Body of pancreas (tissue), 4 donors: Measurements from ENCODE around the gene DUS1L. TPM values are rescaled to one million over a fixed set of nuclear protein-coding genes. Genes with fewer than 3 reads are reported as not detected.

ENCODE experiments used
- ATAC-seq: fragments of 150-250 bp; one replicate; pipeline ENCODE4 v1.9.1; 2016
- DNase-seq, 4 donors: peaks; one replicate each; pipeline ENCODE4 v3.0.0-alpha.2; 2019
- H3K27ac ChIP-seq, 4 donors: fragments of 200-600 bp; sonication (generic); 1 replicate in 3 of 4; 2 replicates in 1 of 4; pipeline versions ENCODE4 v1.5.1 to v1.6.1; 2016 to 2019; ENCODE audit warnings: mild to moderate bottlenecking in 1 of 4, mixed read lengths in 1 of 4, moderate library complexity in 1 of 4
- H3K27me3 ChIP-seq, 2 donors: fragments of 200-600 bp; sonication (generic); one replicate each; pipeline ENCODE4 v1.6.0; 2016; ENCODE audit warnings: mild to moderate bottlenecking in 1 of 2
- H3K36me3 ChIP-seq, 2 donors: fragments of 200-600 bp; sonication (generic); replicated peaks in 1 of 2; 2 replicates each; pipeline ENCODE4 v1.5.1; 2016; ENCODE audit warnings: low read depth in 2 of 2; ENCODE audit not compliant: insufficient read depth in 1 of 2
- H3K4me1 ChIP-seq: fragments of 200-600 bp; sonication (generic); one replicate; pipeline ENCODE4 v1.6.0; 2016
- H3K4me3 ChIP-seq, 2 donors: fragments of 200-600 bp; sonication (generic); 1 replicate in 1 of 2; 2 replicates in 1 of 2; pipeline ENCODE4 v1.5.1; 2016 to 2019
- H3K9me3 ChIP-seq, 3 donors: fragments of 200-600 bp; sonication (generic); 1 replicate in 2 of 3; 2 replicates in 1 of 3; pipeline ENCODE4 v1.5.1; 2016
- POLR2A ChIP-seq, 3 donors: fragments of 450-650 bp; IDR thresholded peaks; one replicate each; pipeline ENCODE4 v1.6.1; 2016; ENCODE audit warnings: antibody characterized with exemption in 3 of 3, mild to moderate bottlenecking in 2 of 3
- WGBS, 2 donors: methylation state at CpG; one replicate each; pipeline ENCODE4 v1.1.5; 2017; 5-methylcytosine and 5-hydroxymethylcytosine counted together
- intact Hi-C: fragments of 100-400 bp; cut with DNase I; formaldehyde crosslinking; loops from one replicate; pipeline ENCODE4 v1.15.1; 2023
- total RNA-seq, 2 donors: library from RNA; depleted of rRNA; stranded (reverse); fragments of >200 nt; gene quantifications; one replicate each; pipeline ENCODE4 v1.1.0, GENCODE V29; 2016
- TF ChIP-seq, protein P1 (sequence below), 7 experiments: fragments of 450-650 bp in 4 of 7; fragments of 200-600 bp in 3 of 7; sonication (generic) in 3 of 7; IDR thresholded peaks; one replicate each; pipeline ENCODE4 v1.5.1; 2016 to 2019; ENCODE audit warnings: antibody characterized with exemption in 7 of 7

The DUS1L gene
- total RNA-seq, 2 donors from 2014 or later, result 76.0 to 128 TPM

DNA sequence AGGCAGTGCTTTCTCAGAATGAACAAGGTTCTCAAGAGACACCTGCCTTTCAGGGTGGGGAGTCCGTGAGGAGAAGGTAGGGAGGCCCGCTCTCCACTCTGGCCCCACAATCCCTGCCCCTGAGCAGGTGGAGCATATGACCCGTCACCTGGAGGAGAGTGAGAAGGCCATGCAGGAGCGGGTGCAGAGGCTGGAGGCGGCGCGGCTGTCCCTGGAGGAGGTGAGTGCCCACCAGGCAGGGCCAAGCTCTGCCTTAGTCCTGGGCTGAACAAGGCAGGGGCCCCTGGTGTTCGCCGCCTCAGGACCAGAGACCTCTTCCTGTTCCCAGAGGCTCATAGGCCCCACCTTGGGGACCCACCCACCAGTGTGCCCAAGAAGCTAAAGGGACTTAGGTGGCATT, 36.6 kb downstream of the DUS1L start:
- Histone ChIP-seq H3K27me3 (no peaks in the 10 kb centered on the region), H3K4me1 (peaks cover 29% of the 10 kb centered on the region), H3K36me3 (no peaks in the 10 kb centered on the region), H3K9me3 (no peaks in the 10 kb centered on the region), H3K27ac (no peak overlapping the region), H3K4me3 (no peak overlapping the region)
- no peak for DNase-seq
- no peak for ATAC-seq
- TF ChIP-seq, protein P1, sequence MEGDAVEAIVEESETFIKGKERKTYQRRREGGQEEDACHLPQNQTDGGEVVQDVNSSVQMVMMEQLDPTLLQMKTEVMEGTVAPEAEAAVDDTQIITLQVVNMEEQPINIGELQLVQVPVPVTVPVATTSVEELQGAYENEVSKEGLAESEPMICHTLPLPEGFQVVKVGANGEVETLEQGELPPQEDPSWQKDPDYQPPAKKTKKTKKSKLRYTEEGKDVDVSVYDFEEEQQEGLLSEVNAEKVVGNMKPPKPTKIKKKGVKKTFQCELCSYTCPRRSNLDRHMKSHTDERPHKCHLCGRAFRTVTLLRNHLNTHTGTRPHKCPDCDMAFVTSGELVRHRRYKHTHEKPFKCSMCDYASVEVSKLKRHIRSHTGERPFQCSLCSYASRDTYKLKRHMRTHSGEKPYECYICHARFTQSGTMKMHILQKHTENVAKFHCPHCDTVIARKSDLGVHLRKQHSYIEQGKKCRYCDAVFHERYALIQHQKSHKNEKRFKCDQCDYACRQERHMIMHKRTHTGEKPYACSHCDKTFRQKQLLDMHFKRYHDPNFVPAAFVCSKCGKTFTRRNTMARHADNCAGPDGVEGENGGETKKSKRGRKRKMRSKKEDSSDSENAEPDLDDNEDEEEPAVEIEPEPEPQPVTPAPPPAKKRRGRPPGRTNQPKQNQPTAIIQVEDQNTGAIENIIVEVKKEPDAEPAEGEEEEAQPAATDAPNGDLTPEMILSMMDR (IDR thresholded peaks at IDR 0.05), result no peak
- no peak for TF ChIP-seq POLR2A (IDR thresholded peaks at IDR 0.05)
- intact Hi-C loops, result loop anchor here (5.0 kb wide), 1 partner anchor 128 kb away; no protein-coding TSS in a partner anchor
- WGBS, 2 donors, result 90 to 95% methylated on average over 7 to 9 of the region's 9 CpGs

DNA sequence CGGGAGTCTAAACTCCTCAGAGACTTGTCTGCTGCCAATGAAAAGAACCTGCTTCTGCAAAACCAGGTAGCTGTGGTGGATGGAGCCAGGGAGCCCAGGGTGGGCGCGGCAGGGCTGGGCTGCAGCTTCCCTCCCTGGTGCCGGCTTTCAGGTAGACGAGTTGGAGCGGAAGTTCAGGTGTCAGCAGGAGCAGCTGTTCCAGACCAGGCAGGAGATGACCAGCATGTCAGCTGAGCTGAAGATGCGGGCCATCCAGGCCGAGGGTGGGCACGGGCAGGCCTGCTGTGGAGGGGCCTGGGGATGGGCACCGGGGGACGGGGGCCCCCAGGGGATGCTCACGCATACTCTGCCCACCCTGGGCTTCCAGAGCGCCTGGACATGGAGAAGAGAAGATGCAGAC, 37.4 kb downstream of the DUS1L start:
- H3K36me3 ChIP-seq, result no peaks in the 10 kb centered on the region
- peaks cover 35% of the 10 kb centered on the region for H3K4me1 ChIP-seq
- WGBS, 2 donors, result 93 to 100% methylated on average over 2 to 11 of the region's 13 CpGs
- no peak for TF ChIP-seq POLR2A (IDR thresholded peaks at IDR 0.05)
- TF ChIP-seq, protein P1 (IDR thresholded peaks at IDR 0.05), result no peak
- intact Hi-C loops, result loop anchor here (5.0 kb wide), 1 partner anchor 129 kb away; no protein-coding TSS in a partner anchor
- ATAC-seq (no peak), DNase-seq (no peak)
- H3K27me3 ChIP-seq, result no peaks in the 10 kb centered on the region
- no peak overlapping the region for H3K27ac ChIP-seq
- no peaks in the 10 kb centered on the region for H3K9me3 ChIP-seq
- no peak overlapping the region for H3K4me3 ChIP-seq

DNA sequence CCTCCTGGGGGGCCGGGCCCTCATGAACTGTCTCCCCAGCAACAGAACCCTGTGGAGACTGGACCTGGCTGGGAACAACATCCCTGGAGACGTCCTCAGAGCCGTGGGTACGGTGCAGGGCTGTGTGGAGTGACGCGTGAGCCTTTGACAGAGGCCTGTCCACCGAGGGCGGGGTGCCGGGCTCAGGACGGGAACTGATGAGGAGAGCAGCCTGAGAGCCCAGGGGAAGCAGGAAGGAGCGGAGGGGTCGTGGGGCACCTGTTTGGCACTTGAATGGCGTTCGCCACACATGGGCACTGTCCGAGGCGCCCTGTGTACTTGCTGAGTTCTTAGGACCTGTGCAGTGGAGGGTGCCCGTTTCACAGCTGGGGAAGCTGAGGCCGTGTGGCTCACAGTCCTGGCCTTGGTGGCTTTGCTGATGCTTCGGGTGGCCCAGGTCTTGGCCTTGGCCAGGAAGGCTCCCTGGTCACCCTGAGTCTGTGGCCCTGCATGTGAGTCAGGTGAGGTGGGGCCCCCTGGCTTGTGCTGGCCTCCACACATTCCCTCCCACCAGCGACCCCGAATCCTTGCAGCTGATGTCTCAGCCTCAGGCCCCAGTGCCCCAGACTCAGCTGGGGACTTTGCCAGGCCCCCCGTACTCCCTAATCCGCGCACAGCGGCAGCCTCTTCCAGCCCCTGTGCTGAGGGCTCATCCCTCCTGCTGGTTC, 40.0 kb downstream of the DUS1L start:
- 87 to 93% methylated on average over 21 to 25 of the region's 25 CpGs for WGBS, 2 donors
- no peak for DNase-seq
- intact Hi-C loops, result loop anchor here (5.0 kb wide), 1 partner anchor 132 kb away; no protein-coding TSS in a partner anchor
- no peak for ATAC-seq
- Histone ChIP-seq H3K4me3 (no peak overlapping the region), H3K4me1 (peaks cover 41% of the 10 kb centered on the region), H3K27me3 (no peaks in the 10 kb centered on the region), H3K9me3 (no peaks in the 10 kb centered on the region), H3K36me3 (no peaks in the 10 kb centered on the region), H3K27ac (no peak overlapping the region)
- TF ChIP-seq POLR2A (IDR thresholded peaks at IDR 0.05), result no peak
- TF ChIP-seq, protein P1 (IDR thresholded peaks at IDR 0.05), result no peak

DNA sequence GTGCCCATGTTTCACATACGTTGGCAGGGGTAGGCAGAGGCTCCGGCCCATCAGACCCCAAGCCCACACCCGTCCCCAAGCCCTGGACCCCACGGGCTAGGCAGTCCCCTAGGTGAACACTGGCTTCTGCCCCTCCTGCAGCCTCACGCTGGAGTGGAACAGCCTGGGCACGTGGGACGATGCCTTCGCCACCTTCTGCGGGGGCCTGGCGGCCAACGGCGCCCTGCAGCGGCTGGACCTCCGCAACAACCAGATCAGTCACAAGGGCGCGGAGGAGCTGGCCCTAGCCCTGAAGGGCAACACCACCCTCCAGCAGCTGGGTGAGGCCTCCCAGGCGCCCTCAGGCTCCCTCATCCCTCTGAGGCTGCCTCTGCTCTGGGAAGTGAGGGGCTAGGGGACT, 40.7 kb downstream of the DUS1L start:
- ATAC-seq (no peak), DNase-seq (no peak)
- TF ChIP-seq, protein P1 (IDR thresholded peaks at IDR 0.05), result no peak
- TF ChIP-seq POLR2A (IDR thresholded peaks at IDR 0.05), result no peak
- WGBS, 2 donors, result 86 to 90% methylated on average over 2 to 11 of the region's 17 CpGs
- Histone ChIP-seq H3K27ac (no peak overlapping the region), H3K9me3 (no peaks in the 10 kb centered on the region), H3K4me1 (peaks cover 39% of the 10 kb centered on the region), H3K4me3 (no peak overlapping the region), H3K27me3 (no peaks in the 10 kb centered on the region), H3K36me3 (no peaks in the 10 kb centered on the region)
- intact Hi-C loops, result loop anchor here (5.0 kb wide), 1 partner anchor 132 kb away; no protein-coding TSS in a partner anchor
